HL-60 (cell line): Measurements from ENCODE around the gene C5AR2.

Experiments
- CTCF ChIP-seq: IDR thresholded peaks from one replicate; pipeline ENCODE4 v1.5.1; 2011; ENCODE audit warnings: low read length, control low read depth, inconsistent platforms; ENCODE audit not compliant: insufficient read depth
- POLR2AphosphoS5 ChIP-seq: IDR thresholded peaks from 2 replicates; pipeline ENCODE4 v1.6.1; 2012; ENCODE audit warnings: low read depth

- TF ChIP-seq CTCF (no peak), POLR2AphosphoS5 (peak; percentile 69; the same call in 1 of the 2 replicates)
These were observed 16.7 kb upstream of the C5AR2 start for GRCh38 chr19:47315125-47315821.
